Body of pancreas (tissue), 4 donors: Measurements from ENCODE around the gene CDC42SE2.

ENCODE experiments used
- POLR2A ChIP-seq, 3 donors: fragments of 450-650 bp; IDR thresholded peaks; one replicate each; pipeline ENCODE4 v1.6.1; 2016; ENCODE audit warnings: antibody characterized with exemption in 3 of 3, mild to moderate bottlenecking in 2 of 3
- TF ChIP-seq, protein P1 (sequence below), 7 experiments: fragments of 450-650 bp in 4 of 7; fragments of 200-600 bp in 3 of 7; sonication (generic) in 3 of 7; IDR thresholded peaks; one replicate each; pipeline ENCODE4 v1.5.1; 2016 to 2019; ENCODE audit warnings: antibody characterized with exemption in 7 of 7

DNA sequence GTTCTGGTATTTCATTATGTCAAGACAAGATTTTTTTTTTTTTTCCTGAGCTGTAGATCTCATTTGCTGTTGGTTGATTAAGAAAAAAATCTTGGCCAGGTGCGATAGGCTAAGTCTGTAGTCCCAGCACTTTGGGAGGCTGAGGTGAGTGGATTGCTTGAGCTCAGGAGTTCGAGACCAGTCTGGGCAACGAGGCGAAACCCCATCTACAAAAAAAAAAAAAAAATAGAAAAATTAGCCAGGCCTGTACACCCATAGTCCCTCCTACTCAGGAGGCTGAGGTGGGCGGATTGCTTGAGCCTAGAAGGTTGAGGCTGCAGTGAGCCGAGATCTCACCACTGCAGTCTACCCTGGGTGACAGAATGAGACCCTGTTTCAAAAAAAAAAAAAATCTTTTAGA, 12.2 kb downstream of the CDC42SE2 start:
- TF ChIP-seq, protein P1, sequence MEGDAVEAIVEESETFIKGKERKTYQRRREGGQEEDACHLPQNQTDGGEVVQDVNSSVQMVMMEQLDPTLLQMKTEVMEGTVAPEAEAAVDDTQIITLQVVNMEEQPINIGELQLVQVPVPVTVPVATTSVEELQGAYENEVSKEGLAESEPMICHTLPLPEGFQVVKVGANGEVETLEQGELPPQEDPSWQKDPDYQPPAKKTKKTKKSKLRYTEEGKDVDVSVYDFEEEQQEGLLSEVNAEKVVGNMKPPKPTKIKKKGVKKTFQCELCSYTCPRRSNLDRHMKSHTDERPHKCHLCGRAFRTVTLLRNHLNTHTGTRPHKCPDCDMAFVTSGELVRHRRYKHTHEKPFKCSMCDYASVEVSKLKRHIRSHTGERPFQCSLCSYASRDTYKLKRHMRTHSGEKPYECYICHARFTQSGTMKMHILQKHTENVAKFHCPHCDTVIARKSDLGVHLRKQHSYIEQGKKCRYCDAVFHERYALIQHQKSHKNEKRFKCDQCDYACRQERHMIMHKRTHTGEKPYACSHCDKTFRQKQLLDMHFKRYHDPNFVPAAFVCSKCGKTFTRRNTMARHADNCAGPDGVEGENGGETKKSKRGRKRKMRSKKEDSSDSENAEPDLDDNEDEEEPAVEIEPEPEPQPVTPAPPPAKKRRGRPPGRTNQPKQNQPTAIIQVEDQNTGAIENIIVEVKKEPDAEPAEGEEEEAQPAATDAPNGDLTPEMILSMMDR (IDR thresholded peaks at IDR 0.05), result no peak
- TF ChIP-seq POLR2A (IDR thresholded peaks at IDR 0.05), result no peak
